ENCODE data around the gene CFAP77. TPM values are rescaled to one million over a fixed set of nuclear protein-coding genes. Genes with fewer than 3 reads are reported as not detected.

CFAP77 gene
- total and polyA plus RNA-seq, 9 of the 15 experiments (the other 6 are each of a cell fraction or from before 2014, with no cell fraction given): not detected

DNA sequence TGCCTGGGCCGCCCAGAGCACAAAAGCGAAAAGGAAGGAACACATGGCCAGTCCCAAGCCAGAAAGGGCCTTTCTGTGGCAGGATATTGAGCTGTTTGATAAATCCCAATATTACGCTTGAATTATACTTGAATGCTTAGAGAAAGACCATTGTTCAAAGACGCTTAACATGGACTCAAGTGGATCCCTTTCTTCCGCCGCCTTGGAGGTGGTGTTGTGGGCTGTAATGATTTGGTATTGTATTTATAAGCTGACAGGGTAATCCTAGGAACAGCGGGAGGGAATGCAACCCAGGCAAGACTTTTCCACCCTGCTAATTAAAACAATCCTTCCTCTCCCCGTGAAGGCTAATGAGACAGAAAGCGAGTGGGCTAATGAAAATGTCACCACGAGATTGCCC is 24.9 kb downstream of the CFAP77 start (continued):
- TF ChIP-seq, protein P1, sequence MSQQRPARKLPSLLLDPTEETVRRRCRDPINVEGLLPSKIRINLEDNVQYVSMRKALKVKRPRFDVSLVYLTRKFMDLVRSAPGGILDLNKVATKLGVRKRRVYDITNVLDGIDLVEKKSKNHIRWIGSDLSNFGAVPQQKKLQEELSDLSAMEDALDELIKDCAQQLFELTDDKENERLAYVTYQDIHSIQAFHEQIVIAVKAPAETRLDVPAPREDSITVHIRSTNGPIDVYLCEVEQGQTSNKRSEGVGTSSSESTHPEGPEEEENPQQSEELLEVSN (IDR thresholded peaks at IDR 0.05; ENCODE audit: borderline replicate concordance in 1 of 2, extremely low read depth in 1 of 2, insufficient read depth in 1 of 2, insufficient read length in 1 of 2, low read depth in 1 of 2, low read length in 1 of 2, poor library complexity in 1 of 2, severe bottlenecking in 1 of 2): no peak
- TF ChIP-seq CCAR2 (IDR thresholded peaks at IDR 0.05; ENCODE audit: low read depth, low read length) (no peak), ZFP36 (IDR thresholded peaks at IDR 0.05; ENCODE audit: low read depth, low read length, partially characterized antibody) (no peak), ZNF655 (CRISPR knock-in tag; IDR thresholded peaks at IDR 0.05) (no peak), CCNT2 (IDR thresholded peaks at IDR 0.05; ENCODE audit: borderline replicate concordance, extremely low read depth, insufficient read length, low read depth, low read length) (no peak), COPS2 (conservative IDR thresholded peaks at IDR 0.05) (no peak), BCOR (IDR thresholded peaks at IDR 0.05) (no peak), TRIM24 (IDR thresholded peaks at IDR 0.05) (no peak), HDAC1 (IDR thresholded peaks at IDR 0.05) (no peak), CBX3 (IDR thresholded peaks at IDR 0.05; ENCODE audit: borderline replicate concordance in 1 of 2, low read length in 2 of 2) (no peak)
- TF ChIP-seq, protein P2, sequence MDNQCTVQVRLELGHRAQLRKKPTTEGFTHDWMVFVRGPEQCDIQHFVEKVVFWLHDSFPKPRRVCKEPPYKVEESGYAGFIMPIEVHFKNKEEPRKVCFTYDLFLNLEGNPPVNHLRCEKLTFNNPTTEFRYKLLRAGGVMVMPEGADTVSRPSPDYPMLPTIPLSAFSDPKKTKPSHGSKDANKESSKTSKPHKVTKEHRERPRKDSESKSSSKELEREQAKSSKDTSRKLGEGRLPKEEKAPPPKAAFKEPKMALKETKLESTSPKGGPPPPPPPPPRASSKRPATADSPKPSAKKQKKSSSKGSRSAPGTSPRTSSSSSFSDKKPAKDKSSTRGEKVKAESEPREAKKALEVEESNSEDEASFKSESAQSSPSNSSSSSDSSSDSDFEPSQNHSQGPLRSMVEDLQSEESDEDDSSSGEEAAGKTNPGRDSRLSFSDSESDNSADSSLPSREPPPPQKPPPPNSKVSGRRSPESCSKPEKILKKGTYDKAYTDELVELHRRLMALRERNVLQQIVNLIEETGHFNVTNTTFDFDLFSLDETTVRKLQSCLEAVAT (IDR thresholded peaks at IDR 0.05): no peak

Measured in K562 (cell line).